Measurements from ENCODE around the gene SLC7A10.
"Not testable (repeated sequence)": the region's sequence is repeated elsewhere in the genome, so short reads cannot be mapped to it uniquely, and the experiment has no call there.

SLC7A10 gene

GRCh38 chr19:33201473-33201872 lies 24.2 kb downstream of the SLC7A10 start:
- no peak for DNase-seq

- no peak for DNase-seq
Measured at GRCh38 chr19:33199441-33200265, 26.0 kb downstream of the SLC7A10 start.

GRCh38 chr19:33198169-33198568 lies 27.5 kb downstream of the SLC7A10 start:
- no peak for DNase-seq

GRCh38 chr19:33197591-33198000 lies 28.1 kb downstream of the SLC7A10 start:
- no peak for DNase-seq

- DNase-seq: no peak
Measured at GRCh38 chr19:33196446-33197193, 29.0 kb downstream of the SLC7A10 start.

- DNase-seq: no peak
Measured at GRCh38 chr19:33195645-33196347, 29.9 kb downstream of the SLC7A10 start.

- DNase-seq: peak; percentile 36
Measured at GRCh38 chr19:33194886-33195644, 30.6 kb downstream of the SLC7A10 start.

GRCh38 chr19:33194532-33194885 lies 31.1 kb downstream of the SLC7A10 start:
- no peak for DNase-seq

GRCh38 chr19:33193865-33194362 lies 31.7 kb downstream of the SLC7A10 start, which contains the start of gene LRP3:
TSS of gene LRP3 (plus strand) at chr19:33194330. CDS start at chr19:33194786, 456 bp downstream.
- peak; percentile 86 for DNase-seq

- DNase-seq: no peak
Measured at GRCh38 chr19:33193269-33193864, 32.3 kb downstream of the SLC7A10 start.

- no peak for DNase-seq
Measured at GRCh38 chr19:33192010-33192409, 33.6 kb downstream of the SLC7A10 start.

GRCh38 chr19:33191501-33191900 lies 34.1 kb downstream of the SLC7A10 start:
- DNase-seq: no peak

GRCh38 chr19:33191092-33191491 lies 34.6 kb downstream of the SLC7A10 start:
- not testable (repeated sequence) for DNase-seq

- DNase-seq: no peak
Measured at GRCh38 chr19:33189453-33189852, 36.2 kb downstream of the SLC7A10 start.

GRCh38 chr19:33187183-33187540 lies 38.5 kb downstream of the SLC7A10 start:
- DNase-seq: no peak

GRCh38 chr19:33186431-33187182 lies 39.0 kb downstream of the SLC7A10 start:
- no peak for DNase-seq

GRCh38 chr19:33177417-33177979 lies 48.2 kb downstream of the SLC7A10 start:
- DNase-seq: peak; percentile 92

GRCh38 chr19:33176670-33177416 lies 48.8 kb downstream of the SLC7A10 start:
- peak; percentile 100 for DNase-seq

GRCh38 chr19:33175886-33176669 lies 49.6 kb downstream of the SLC7A10 start:
- DNase-seq: peak; percentile 58

All from NCI-H345 (cell line).